GM12875 (cell line): ENCODE results near the gene DUS2.

Experiments used
- H3K4me3 ChIP-seq: one replicate; pipeline ENCODE4 v1.5.1; 2011; ENCODE audit warnings: low read depth, low read length, control low read depth
- TF ChIP-seq, protein P1 (sequence below): IDR thresholded peaks from 2 replicates; pipeline ENCODE4 v1.5.1; 2011; ENCODE audit warnings: low read depth, mild to moderate bottlenecking, control low read depth, inconsistent platforms, low read length, moderate library complexity, borderline replicate concordance; ENCODE audit not compliant: insufficient read depth

Gene DUS2

DNA sequence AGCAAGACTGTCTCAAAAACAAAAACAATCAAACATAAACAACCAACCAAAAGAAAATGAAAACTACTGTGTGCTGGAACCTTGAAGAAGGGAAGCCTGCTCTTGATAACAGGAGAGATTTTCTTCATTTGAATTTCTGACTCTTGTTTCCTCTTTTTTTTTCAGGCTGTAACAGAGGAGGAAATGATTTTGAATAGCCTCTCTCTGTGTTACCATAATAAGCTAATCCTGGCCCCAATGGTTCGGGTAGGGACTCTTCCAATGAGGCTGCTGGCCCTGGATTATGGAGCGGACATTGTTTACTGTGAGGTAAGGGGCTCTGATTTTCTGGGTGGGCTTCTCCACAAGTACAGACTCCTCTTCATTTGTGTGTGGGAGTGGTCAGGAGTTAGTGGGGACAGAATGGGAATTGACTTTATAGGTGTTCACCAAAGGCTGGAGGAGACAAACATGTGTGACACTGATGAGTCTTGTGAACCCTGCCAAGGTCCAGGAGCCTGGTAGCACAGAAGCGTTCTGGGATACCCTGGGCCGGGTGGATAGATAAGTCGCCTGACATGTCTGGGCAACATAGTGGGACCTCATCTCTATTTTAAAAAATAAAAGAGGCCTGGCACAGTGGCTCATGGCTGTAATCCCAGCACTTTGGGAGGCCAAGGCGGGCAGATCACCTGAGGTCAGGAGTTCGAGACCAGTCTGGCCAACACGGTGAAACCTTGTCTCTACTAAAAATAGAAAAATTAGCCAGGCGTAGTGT is 14.9 kb downstream of the DUS2 start:
- peak overlapping the region; percentile 36 for H3K4me3 ChIP-seq
- TF ChIP-seq, protein P1, sequence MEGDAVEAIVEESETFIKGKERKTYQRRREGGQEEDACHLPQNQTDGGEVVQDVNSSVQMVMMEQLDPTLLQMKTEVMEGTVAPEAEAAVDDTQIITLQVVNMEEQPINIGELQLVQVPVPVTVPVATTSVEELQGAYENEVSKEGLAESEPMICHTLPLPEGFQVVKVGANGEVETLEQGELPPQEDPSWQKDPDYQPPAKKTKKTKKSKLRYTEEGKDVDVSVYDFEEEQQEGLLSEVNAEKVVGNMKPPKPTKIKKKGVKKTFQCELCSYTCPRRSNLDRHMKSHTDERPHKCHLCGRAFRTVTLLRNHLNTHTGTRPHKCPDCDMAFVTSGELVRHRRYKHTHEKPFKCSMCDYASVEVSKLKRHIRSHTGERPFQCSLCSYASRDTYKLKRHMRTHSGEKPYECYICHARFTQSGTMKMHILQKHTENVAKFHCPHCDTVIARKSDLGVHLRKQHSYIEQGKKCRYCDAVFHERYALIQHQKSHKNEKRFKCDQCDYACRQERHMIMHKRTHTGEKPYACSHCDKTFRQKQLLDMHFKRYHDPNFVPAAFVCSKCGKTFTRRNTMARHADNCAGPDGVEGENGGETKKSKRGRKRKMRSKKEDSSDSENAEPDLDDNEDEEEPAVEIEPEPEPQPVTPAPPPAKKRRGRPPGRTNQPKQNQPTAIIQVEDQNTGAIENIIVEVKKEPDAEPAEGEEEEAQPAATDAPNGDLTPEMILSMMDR = no peak

DNA sequence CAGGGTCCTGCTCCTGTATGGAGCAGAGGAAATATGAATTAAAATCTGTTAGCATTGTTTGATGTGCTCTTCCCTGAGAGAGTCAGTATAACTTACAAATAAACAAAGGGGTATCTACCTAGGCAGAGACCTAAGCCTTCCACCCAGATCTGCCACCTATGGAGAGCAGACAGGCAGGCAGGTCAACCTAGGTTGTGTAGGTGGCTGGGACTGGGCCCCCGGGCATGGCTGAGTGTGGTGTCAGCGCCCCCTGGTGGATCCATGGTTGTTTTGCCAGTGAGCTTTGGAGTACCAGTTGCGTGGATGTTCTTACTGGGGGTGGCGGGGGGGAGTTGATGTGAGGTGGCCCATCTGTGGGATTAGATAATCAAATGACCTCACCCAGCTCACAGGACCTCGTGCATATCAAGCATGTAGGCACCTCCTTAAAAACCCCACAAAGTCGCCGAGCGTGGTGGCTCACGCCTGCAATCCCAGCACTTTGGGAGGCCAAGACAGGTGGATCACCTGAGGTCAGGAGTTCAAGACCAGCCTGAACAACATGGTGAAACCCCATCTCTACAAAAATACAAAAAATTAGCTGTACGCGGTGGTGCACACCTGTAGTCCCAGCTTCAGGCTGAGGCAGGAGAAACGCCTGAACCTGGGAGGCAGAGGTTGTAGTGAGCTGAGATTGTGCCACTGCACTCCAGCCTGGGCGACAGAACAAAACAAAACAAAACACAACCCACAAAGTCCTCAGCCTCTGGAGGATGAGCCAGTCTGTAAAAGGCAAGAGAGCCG is 17.6 kb downstream of the DUS2 start:
- TF ChIP-seq, protein P1 = peak; percentile 88
- H3K4me3 ChIP-seq = no peak overlapping the region

DNA sequence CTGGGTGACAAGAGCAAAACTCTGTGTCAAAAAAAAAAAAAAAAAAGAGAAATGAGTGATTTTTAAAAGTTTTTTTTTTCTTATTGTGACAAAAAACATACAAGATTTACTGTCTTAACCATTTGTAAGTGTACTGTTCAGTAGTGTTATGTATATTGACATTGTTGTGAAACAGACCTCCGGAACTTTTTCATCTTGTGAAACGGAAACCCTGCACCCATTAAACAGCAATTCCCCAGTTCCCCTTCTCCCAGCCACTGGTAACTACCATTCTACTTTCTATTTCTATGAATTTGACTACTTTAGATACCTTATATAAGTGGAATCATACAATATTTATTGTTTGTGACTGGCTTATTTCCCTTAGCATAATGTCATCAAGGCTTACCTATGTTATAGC is 18.7 kb downstream of the DUS2 start:
- TF ChIP-seq, protein P1 = no peak
- H3K4me3 ChIP-seq = no peak overlapping the region

DNA sequence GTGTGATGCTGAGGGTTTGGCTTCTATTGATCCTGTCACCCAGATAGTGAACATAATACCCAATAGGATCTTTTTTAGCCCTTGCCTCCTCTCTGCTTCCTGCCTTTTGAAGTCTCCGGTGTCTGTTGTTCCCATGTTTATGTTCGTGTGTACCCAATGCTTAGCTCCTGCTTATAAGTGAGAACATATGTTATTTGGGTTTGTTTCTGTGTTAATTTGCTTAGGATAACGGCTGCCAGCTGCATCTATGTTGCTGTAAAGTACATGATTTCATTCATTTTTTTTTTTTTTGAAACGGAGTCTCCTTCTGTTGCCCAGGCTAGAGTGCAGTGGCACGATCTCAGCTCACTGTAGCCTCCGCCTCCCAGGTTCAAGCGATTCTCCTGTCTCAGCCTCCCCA is 23.0 kb downstream of the DUS2 start:
- no peak overlapping the region for H3K4me3 ChIP-seq
- TF ChIP-seq, protein P1 = no peak

DNA sequence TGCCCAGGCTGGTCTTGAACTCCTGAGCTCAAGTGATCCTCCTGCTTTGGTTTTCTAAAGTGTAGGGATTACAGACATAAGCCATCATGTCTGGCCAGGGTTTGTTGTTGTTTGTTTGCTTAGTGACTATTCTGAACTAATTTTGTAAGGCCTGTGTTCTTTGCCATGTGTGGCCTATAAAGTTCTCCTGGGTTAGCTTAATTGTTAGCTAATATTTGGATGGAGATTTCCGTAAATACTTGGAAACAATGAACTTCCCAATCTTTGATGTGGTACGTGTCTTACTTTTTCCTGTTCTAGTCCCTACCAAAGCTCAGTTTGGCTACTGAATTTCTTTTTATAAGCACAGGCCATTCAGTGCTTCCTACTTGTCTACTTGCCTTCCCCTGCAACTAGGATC is 24.9 kb downstream of the DUS2 start:
- no peak overlapping the region for H3K4me3 ChIP-seq
- TF ChIP-seq, protein P1 = no peak

DNA sequence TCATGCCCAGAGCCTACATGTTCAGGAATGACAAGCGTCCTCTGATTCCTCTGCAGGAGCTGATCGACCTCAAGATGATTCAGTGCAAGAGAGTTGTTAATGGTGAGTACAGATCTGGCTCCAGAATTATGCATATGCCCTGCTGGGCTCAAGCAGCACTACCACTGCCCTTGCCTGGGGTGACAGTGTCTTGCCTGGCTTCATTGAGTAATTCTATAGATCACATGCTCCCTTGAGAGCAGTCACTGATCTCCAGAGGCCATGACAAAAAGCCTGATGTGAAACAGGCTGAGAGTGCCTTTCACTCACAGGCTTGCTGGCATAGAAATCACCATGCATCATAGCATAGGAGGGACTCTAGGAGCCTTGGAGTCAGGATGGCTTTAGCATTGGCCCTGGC is 26.4 kb downstream of the DUS2 start:
- no peak overlapping the region for H3K4me3 ChIP-seq
- TF ChIP-seq, protein P1 = no peak

DNA sequence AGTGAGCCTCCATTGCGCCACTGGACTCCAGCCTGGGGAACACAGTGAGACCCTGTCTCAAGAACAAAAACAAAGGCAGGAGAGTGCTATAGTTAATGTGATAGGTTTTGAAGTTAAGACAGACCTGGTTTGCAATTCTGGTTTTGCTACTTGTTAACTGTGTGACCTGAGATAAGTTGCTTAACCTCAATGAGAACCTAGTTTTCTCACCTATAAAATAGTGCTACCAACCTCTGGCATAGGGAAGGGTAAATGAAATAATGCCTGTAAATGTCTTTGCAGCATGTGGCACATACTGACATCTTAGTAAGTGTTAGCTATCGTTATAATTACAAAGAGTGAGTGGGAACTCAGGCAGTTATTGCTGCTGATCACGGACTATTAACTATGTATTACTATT is 32.3 kb downstream of the DUS2 start:
- TF ChIP-seq, protein P1 = no peak
- H3K4me3 ChIP-seq = no peak overlapping the region
